ENCODE measurements around the gene PALD1.

GRCh38 chr10:70585578-70586169 is 107.1 kb downstream of the PALD1 start:
- TF ChIP-seq GTF2F1 (IDR thresholded peaks at IDR 0.05; ENCODE audit: low read length) (no peak), ATF6 (CRISPR knock-in tag; conservative IDR thresholded peaks at IDR 0.05) (no peak), USF2 (IDR thresholded peaks at IDR 0.05; ENCODE audit: low read depth, low read length) (no peak), USF2 (CRISPR knock-in tag; IDR thresholded peaks at IDR 0.05; ENCODE audit: borderline replicate concordance) (no peak), SNRNP70 (IDR thresholded peaks at IDR 0.05; ENCODE audit: low read depth, low read length) (no peak), NFYB (CRISPR knock-in tag; IDR thresholded peaks at IDR 0.05) (no peak), ZNF766 (CRISPR knock-in tag; IDR thresholded peaks at IDR 0.05; ENCODE audit: borderline replicate concordance) (no peak), ZNF644 (CRISPR knock-in tag; IDR thresholded peaks at IDR 0.05; ENCODE audit: low read depth) (no peak), ZNF563 (CRISPR knock-in tag; IDR thresholded peaks at IDR 0.05) (no peak), ZNF660 (CRISPR knock-in tag; IDR thresholded peaks at IDR 0.05; ENCODE audit: borderline replicate concordance, low read depth) (no peak)
- TF ChIP-seq, protein P1, sequence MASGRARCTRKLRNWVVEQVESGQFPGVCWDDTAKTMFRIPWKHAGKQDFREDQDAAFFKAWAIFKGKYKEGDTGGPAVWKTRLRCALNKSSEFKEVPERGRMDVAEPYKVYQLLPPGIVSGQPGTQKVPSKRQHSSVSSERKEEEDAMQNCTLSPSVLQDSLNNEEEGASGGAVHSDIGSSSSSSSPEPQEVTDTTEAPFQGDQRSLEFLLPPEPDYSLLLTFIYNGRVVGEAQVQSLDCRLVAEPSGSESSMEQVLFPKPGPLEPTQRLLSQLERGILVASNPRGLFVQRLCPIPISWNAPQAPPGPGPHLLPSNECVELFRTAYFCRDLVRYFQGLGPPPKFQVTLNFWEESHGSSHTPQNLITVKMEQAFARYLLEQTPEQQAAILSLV (CRISPR knock-in tag; IDR thresholded peaks at IDR 0.05; ENCODE audit: borderline replicate concordance) = no peak
- TF ChIP-seq, protein P2, sequence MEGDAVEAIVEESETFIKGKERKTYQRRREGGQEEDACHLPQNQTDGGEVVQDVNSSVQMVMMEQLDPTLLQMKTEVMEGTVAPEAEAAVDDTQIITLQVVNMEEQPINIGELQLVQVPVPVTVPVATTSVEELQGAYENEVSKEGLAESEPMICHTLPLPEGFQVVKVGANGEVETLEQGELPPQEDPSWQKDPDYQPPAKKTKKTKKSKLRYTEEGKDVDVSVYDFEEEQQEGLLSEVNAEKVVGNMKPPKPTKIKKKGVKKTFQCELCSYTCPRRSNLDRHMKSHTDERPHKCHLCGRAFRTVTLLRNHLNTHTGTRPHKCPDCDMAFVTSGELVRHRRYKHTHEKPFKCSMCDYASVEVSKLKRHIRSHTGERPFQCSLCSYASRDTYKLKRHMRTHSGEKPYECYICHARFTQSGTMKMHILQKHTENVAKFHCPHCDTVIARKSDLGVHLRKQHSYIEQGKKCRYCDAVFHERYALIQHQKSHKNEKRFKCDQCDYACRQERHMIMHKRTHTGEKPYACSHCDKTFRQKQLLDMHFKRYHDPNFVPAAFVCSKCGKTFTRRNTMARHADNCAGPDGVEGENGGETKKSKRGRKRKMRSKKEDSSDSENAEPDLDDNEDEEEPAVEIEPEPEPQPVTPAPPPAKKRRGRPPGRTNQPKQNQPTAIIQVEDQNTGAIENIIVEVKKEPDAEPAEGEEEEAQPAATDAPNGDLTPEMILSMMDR (CRISPR knock-in tag; IDR thresholded peaks at IDR 0.05) = no peak

Data from HepG2 (cell line).